Hepatocyte (in vitro differentiated cells): ENCODE data around the gene MNX1. TPM values are rescaled to one million over a fixed set of nuclear protein-coding genes. Genes with fewer than 3 reads are reported as not detected.

Experiments used
- DNase-seq: peaks from one replicate; pipeline ENCODE4 v3.0.0-alpha.2; 2016; ENCODE audit warnings: low spot score
- H2AFZ ChIP-seq: fragments of 200-600 bp; sonication (generic); 2 replicates; pipeline ENCODE4 v1.6.0; 2016; ENCODE audit warnings: antibody characterized with exemption, mild to moderate bottlenecking
- H3K27ac ChIP-seq: fragments of 200-600 bp; sonication (generic); 2 replicates; pipeline ENCODE4 v1.5.1; 2016; ENCODE audit warnings: mild to moderate bottlenecking
- H3K27me3 ChIP-seq: fragments of 200-600 bp; sonication (generic); 2 replicates; pipeline ENCODE4 v1.6.1; 2016
- H3K36me3 ChIP-seq: fragments of 200-600 bp; sonication (generic); replicated peaks from 2 replicates; pipeline ENCODE4 v1.5.1; 2016; ENCODE audit warnings: low read depth; ENCODE audit not compliant: insufficient read depth
- H3K4me1 ChIP-seq: fragments of 200-600 bp; sonication (generic); 2 replicates; pipeline ENCODE4 v1.5.1; 2016; ENCODE audit warnings: mild to moderate bottlenecking, moderate library complexity; ENCODE audit not compliant: insufficient read depth
- H3K4me2 ChIP-seq: fragments of 200-600 bp; sonication (generic); 2 replicates; pipeline ENCODE4 v1.6.0; 2016
- H3K4me3 ChIP-seq: fragments of 200-600 bp; sonication (generic); 2 replicates; pipeline ENCODE4 v1.5.1; 2016; ENCODE audit warnings: mild to moderate bottlenecking
- H3K79me2 ChIP-seq: fragments of 200-600 bp; sonication (generic); 2 replicates; pipeline ENCODE4 v1.6.0; 2017; ENCODE audit warnings: mild to moderate bottlenecking
- H3K9me2 ChIP-seq: fragments of 200-600 bp; sonication (generic); replicated peaks from 2 replicates; pipeline ENCODE4 v1.6.0; 2017; ENCODE audit warnings: mild to moderate bottlenecking; ENCODE audit not compliant: insufficient read depth
- H3K9me3 ChIP-seq: fragments of 200-600 bp; sonication (generic); 2 replicates; pipeline ENCODE4 v1.5.1; 2016; ENCODE audit warnings: low read depth, mild to moderate bottlenecking
- H4K20me1 ChIP-seq: fragments of 200-600 bp; sonication (generic); 2 replicates; pipeline ENCODE4 v1.6.0; 2016; ENCODE audit warnings: mild to moderate bottlenecking; ENCODE audit not compliant: insufficient read depth, poor library complexity, severe bottlenecking
- EZH2 ChIP-seq: fragments of 200-600 bp; sonication (generic); IDR thresholded peaks from 2 replicates; pipeline ENCODE4 v1.6.1; 2016; ENCODE audit warnings: antibody characterized with exemption, mild to moderate bottlenecking, borderline replicate concordance
- EZH2phosphoT487 ChIP-seq: fragments of 200-600 bp; sonication (generic); IDR thresholded peaks from one replicate; pipeline ENCODE4 v1.6.1; 2018; ENCODE audit warnings: antibody characterized with exemption, mild to moderate bottlenecking, low read depth, moderate library complexity; ENCODE audit not compliant: unreplicated experiment, severe bottlenecking
- WGBS: methylation state at CpG from one replicate; pipeline ENCODE4 v1.1.6; 2016; ENCODE audit warnings: low lambda C conversion rate; ENCODE audit errors: missing lambda C conversion rate; 5-methylcytosine and 5-hydroxymethylcytosine counted together
- polyA plus RNA-seq: library from polyadenylated mRNA; unstranded; fragments of >200 nt; fragmentation: Nextera tagmentation; extraction: Ambion mirVana; gene quantifications from 2 replicates; pipeline ENCODE4 v1.2.1, GENCODE V29; 2016
- total RNA-seq: library from RNA; depleted of rRNA; stranded (reverse); fragments of >200 nt; gene quantifications from 2 replicates; pipeline ENCODE4 v1.2.3, GENCODE V29; 2014
- TF ChIP-seq, protein P1 (sequence below): fragments of 200-600 bp; sonication (generic); IDR thresholded peaks from 2 replicates; pipeline ENCODE4 v1.5.1; 2016; ENCODE audit warnings: antibody characterized with exemption, mild to moderate bottlenecking; ENCODE audit not compliant: poor library complexity

MNX1 gene
- total and polyA plus RNA-seq, 2 experiments from 2014 or later = 1.4 to 2.3 TPM

DNA sequence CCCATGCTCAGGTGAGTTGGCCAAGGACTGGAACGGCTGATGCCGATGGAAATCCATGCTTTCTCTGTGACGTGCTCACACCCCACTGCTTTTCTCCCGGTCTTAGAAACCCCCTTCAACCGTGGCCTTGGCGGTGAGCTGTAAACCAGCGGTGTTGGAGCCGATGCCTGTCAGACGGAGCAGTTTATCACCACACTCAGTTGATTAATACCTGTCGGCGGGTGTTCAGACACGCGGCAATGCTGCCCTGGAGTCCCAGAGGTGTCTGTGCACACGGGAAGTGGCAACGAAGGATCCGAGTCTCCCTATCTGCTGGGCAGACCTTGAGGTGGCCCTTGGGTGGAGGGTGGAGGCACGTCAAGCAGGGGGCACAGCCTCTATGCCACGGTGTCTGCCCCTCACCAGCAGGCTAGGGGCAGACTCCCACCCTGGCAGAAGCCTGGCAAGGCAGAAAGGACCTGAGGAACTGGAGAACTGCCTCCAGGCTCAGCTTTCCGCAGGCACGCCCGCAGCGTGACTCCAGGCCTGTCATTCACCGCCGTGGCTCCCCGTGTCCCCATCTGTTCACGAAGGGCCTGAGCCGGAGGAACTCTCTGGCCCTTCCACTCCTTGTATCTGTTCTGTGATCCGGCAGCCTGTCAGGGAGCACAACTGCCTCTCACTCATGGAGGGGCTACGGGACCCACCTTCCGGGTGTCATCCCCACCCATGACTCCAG, 34.6 kb upstream of the MNX1 start:
- Histone ChIP-seq H3K4me1 (no peaks in the 10 kb centered on the region), H3K4me3 (no peak overlapping the region), H3K27me3 (no peaks in the 10 kb centered on the region), H3K36me3 (no peaks in the 10 kb centered on the region), H3K79me2 (no peaks in the 10 kb centered on the region), H2AFZ (no peak overlapping the region), H3K9me3 (no peaks in the 10 kb centered on the region), H3K27ac (no peak overlapping the region), H3K4me2 (no peak overlapping the region), H3K9me2 (no peaks in the 10 kb centered on the region), H4K20me1 (no peaks in the 10 kb centered on the region)
- DNase-seq = no peak
- TF ChIP-seq, protein P1, sequence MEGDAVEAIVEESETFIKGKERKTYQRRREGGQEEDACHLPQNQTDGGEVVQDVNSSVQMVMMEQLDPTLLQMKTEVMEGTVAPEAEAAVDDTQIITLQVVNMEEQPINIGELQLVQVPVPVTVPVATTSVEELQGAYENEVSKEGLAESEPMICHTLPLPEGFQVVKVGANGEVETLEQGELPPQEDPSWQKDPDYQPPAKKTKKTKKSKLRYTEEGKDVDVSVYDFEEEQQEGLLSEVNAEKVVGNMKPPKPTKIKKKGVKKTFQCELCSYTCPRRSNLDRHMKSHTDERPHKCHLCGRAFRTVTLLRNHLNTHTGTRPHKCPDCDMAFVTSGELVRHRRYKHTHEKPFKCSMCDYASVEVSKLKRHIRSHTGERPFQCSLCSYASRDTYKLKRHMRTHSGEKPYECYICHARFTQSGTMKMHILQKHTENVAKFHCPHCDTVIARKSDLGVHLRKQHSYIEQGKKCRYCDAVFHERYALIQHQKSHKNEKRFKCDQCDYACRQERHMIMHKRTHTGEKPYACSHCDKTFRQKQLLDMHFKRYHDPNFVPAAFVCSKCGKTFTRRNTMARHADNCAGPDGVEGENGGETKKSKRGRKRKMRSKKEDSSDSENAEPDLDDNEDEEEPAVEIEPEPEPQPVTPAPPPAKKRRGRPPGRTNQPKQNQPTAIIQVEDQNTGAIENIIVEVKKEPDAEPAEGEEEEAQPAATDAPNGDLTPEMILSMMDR = no peak
- 92% methylated on average over 30 of the region's 30 CpGs for WGBS

DNA sequence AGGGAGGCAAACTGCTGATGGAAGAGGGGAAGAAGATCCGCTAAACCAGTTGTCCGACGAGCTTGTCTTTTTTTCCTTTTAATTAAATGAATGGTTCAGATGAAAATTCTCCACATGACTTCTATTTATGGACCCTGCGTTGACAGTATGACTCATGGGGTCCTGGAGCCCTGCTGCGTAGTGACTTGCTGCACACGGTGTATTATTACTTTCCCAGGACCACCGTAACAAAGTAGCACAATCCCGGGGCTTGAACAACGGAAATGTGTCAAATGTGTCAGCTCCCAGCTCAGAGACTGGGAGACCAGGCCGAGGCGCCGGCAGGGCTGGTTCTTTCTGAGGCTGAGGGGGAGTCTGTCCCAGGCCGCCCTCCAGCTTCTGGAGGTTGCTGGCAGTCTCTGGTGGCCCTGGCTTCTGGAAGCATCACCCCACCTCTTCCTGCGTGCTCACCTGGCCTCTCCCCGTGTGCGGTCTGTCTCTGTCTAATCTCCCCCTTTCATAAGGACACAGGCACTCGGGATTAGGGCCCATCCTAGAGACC, 33.8 kb upstream of the MNX1 start:
- Histone ChIP-seq H3K79me2 (no peaks in the 10 kb centered on the region), H2AFZ (no peak overlapping the region), H3K36me3 (no peaks in the 10 kb centered on the region), H3K27me3 (no peaks in the 10 kb centered on the region), H3K4me3 (no peak overlapping the region), H3K9me3 (no peaks in the 10 kb centered on the region), H4K20me1 (no peaks in the 10 kb centered on the region), H3K27ac (no peak overlapping the region), H3K9me2 (no peaks in the 10 kb centered on the region), H3K4me1 (no peaks in the 10 kb centered on the region), H3K4me2 (no peak overlapping the region)
- 89% methylated on average over 17 of the region's 17 CpGs for WGBS
- TF ChIP-seq, protein P1 = no peak
- TF ChIP-seq EZH2 = no peak
- TF ChIP-seq EZH2phosphoT487 = no peak
- no peak for DNase-seq

DNA sequence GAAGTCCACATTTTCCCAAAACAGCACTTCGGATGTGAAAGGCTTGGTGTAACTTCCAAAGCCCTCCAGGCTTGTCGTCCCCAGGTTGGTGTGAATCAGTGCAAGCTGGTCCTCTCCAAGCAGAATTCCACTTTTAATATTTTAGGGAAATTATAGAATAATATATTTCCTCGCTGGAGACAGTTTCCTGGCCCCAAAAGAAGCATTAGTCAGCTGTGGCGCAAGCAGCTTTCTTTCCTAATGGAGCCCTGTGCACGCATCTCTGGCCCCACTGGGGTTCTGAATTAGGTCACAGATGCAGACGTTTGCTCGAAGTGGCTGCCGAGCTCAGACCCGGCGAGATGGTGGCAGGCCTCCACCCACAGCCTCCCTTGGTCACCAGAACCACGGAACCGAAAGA, 33.3 kb upstream of the MNX1 start:
- no peak overlapping the region for H3K4me3 ChIP-seq
- no peak overlapping the region for H2AFZ ChIP-seq
- DNase-seq = no peak
- no peaks in the 10 kb centered on the region for H3K27me3 ChIP-seq
- no peaks in the 10 kb centered on the region for H3K36me3 ChIP-seq
- no peaks in the 10 kb centered on the region for H4K20me1 ChIP-seq
- TF ChIP-seq EZH2phosphoT487 = no peak
- TF ChIP-seq EZH2 = no peak
- TF ChIP-seq, protein P1 = no peak
- no peaks in the 10 kb centered on the region for H3K79me2 ChIP-seq
- H3K4me2 ChIP-seq = no peak overlapping the region
- H3K9me2 ChIP-seq = no peaks in the 10 kb centered on the region
- no peaks in the 10 kb centered on the region for H3K4me1 ChIP-seq
- no peak overlapping the region for H3K27ac ChIP-seq
- 87% methylated on average over 12 of the region's 12 CpGs for WGBS
- no peaks in the 10 kb centered on the region for H3K9me3 ChIP-seq
